Raji (cell line): ENCODE data around the gene TNFRSF4.

Experiments
- POLR2A ChIP-seq: IDR thresholded peaks from 2 replicates; pipeline ENCODE4 v1.6.1; 2011; ENCODE audit warnings: low read depth, low read length, control low read depth; ENCODE audit not compliant: insufficient read depth

The TNFRSF4 gene

GRCh38 chr1:1177452-1178206, 36.3 kb downstream of the TNFRSF4 start:
- TF ChIP-seq POLR2A = no peak

- no peak for TF ChIP-seq POLR2A
These were observed 37.0 kb downstream of the TNFRSF4 start for GRCh38 chr1:1176931-1177330.

- no peak for TF ChIP-seq POLR2A
These were observed 38.5 kb downstream of the TNFRSF4 start for GRCh38 chr1:1175221-1176062.

GRCh38 chr1:1173793-1174415, 40.0 kb downstream of the TNFRSF4 start, which contains the start of gene TTLL10:
TTLL10 (plus strand) TSS chr1:1173880; CDS start chr1:1179216, 5,336 bp downstream.
- no peak for TF ChIP-seq POLR2A

DNA sequence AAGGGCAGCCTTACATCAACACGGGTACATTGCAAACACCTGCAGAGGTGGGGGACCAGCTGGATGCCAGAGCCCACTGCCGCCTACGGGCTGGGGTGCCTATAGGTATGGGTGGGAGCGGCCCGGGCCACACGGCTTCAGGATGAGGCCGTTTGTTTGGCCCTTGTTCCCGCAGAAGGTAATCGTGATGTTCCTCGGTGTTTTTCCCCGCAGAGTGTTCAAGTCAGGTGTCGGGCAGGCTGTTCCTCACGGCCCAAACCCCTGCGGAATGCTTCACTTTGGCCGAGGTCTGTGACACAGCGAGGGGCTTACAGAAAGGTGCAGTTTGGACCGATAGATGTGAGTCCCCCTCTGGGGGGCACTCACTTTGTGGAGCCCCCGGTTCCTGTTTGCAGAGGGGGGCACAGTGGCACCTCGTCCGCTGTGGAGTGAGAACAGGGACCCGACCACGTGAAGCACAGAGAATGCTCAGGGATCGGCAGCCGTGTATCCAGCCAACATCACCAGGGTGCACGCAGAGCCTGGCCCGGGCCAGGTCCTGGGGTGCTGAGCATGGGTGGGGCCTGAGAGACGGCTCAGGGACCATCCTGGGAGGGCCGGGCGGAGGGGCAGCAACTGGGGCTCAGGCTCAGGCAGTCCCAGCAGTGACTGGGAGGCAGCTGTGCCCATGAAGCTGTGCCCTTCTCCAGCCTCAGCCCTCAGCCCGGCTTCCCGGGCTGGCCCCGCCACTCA, 40.7 kb downstream of the TNFRSF4 start:
- TF ChIP-seq POLR2A = no peak

DNA sequence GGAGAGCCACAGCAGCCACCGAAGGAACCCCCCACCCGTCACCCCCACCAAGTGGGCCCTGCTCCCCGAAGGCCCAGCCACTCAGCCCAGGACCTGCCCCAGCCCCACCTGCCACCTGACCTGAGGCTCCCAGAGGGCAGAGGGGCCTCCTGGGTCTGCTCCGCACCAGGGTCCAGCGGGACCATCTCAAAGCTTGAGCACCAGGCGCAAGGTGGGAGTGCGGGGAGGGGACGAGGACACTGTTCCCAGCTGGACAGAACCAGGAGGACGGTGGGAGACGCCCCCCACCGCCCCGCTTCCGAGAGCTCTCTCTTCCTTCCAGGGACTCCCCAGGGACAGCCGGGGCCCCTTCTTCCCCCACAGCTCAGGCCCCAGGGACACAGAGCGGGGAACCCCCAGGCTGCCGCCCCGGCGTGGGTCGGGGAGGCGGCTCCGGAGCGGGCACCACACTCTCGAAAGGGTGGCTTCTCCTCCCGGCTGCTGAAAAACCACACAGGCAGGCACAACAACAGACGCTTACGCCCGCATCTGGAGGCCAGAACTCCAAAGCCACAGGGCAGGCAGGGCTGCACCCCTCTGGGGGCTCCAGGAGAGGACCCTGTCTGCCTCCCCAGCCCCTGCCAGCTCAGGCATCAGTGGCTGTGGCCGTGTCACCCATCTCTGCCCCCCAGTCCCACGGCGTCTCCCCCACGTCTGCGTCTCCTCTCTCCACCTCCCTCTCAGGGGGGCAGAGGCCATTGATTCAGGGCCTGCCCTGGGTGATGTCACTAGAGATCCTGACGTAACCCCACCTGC, 42.2 kb downstream of the TNFRSF4 start:
- TF ChIP-seq POLR2A = no peak

GRCh38 chr1:1171161-1171545, 42.8 kb downstream of the TNFRSF4 start:
- TF ChIP-seq POLR2A = no peak

- TF ChIP-seq POLR2A = no peak
These were observed 43.5 kb downstream of the TNFRSF4 start for GRCh38 chr1:1170215-1171091.

DNA sequence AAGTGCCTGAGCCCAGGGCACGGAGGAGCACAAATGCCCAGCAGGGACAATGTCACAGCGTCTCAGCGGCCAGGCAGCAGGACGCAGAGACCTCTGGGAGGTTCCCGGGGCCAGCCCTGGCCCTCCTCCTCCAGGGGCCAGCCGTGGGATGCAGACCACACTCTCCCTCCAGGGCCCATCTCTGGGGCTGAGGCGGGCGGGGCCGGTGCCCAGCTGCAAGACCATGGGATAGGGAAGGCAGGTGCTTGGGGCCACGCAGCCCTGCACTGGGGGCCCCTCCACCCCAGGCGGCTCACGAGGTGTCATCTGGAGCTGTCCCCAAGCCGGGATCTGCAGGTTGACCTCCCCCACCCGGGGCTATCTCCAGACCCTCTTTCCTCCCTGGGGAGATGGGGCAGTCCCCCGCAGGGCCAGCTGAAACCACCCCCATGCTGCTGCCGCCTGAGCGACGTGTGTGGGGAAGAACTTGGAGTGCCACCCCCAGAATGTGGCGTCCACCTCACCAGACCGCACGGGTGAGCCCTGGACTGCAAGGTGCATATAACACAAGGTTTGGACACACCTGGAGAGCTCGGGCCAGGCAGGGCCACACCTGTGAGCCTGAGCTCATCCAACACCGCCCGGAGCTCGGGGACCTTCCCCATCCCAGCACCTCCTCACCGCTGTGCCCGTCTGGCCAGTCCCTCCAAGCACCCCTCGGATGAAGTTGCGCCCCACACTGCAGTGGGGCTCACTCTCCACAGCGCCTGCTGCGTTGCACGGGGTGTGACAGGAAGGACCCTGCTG, 44.3 kb downstream of the TNFRSF4 start:
- no peak for TF ChIP-seq POLR2A

- no peak for TF ChIP-seq POLR2A
These were observed 45.2 kb downstream of the TNFRSF4 start for GRCh38 chr1:1168451-1169411.

DNA sequence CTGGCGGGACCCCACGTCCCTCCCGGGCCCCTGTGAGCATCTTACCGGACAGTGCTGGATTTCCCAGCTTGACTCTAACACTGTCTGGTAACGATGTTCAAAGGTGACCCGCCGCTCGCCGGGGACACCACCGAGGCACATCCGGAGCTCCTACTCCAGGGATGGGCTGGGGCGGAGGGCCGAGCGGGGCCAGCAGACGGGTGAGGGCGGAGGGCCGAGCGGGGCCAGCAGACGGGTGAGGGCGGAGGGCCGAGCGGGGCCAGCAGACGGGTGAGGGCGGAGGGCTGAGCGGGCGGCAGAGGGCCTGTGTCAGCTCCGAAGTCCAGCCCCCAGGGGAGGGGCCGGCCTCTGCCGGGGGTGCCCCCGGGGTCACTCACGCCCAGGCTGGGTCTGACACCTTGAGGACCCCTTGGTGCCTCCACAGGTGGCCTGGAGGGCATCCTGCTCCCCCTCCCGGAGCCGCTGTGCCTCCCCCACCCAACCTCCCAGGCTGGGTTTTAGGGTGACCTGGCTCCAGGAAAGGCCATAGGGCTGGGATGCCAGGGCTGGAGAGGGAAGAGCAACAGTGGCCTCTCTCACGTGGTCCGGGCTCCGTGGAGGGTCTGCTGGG, 46.0 kb downstream of the TNFRSF4 start:
- TF ChIP-seq POLR2A = no peak
